ENCODE results near the gene SPTBN4.

DNA sequence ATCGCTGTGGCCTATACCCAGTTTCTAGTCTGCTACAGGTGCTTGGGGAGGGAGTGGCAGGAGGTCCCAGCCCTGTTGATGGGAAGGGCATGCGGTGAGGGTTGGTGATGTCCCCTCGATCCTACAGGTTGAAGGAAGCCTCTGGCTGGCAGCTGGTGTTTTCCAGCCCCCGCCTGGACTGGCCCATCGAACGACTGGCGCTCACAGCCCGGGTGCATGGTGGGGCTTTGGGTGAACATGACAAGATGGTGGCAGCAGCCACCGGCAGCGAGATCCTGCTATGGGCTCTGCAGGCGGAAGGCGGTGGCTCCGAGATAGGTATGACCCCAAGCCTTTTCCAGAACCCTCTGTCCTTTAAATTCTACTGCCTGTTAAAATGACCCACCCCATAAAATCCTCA lies 113.8 kb downstream of the SPTBN4 start:
- TF ChIP-seq POLR2A (IDR thresholded peaks at IDR 0.05) = no peak
- TF ChIP-seq, protein P1, sequence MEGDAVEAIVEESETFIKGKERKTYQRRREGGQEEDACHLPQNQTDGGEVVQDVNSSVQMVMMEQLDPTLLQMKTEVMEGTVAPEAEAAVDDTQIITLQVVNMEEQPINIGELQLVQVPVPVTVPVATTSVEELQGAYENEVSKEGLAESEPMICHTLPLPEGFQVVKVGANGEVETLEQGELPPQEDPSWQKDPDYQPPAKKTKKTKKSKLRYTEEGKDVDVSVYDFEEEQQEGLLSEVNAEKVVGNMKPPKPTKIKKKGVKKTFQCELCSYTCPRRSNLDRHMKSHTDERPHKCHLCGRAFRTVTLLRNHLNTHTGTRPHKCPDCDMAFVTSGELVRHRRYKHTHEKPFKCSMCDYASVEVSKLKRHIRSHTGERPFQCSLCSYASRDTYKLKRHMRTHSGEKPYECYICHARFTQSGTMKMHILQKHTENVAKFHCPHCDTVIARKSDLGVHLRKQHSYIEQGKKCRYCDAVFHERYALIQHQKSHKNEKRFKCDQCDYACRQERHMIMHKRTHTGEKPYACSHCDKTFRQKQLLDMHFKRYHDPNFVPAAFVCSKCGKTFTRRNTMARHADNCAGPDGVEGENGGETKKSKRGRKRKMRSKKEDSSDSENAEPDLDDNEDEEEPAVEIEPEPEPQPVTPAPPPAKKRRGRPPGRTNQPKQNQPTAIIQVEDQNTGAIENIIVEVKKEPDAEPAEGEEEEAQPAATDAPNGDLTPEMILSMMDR (IDR thresholded peaks at IDR 0.05 in 8 of 11, conservative IDR thresholded peaks at IDR 0.05 in 3 of 11) = no peak
- TF ChIP-seq POLR2AphosphoS5 (IDR thresholded peaks at IDR 0.05) = no peak
